GM13977 (cell line): ENCODE measurements around the gene TOMM20L.
"Not testable (repeated sequence)": the region's sequence is repeated elsewhere in the genome, so short reads cannot be mapped to it uniquely, and the experiment has no call there.

Source experiments
- DNase-seq: peaks from one replicate; pipeline ENCODE4 v3.0.0; 2012; ENCODE audit warnings: low spot score
- CTCF ChIP-seq: IDR thresholded peaks from 2 replicates; pipeline ENCODE4 v1.5.1; 2012; ENCODE audit warnings: mild to moderate bottlenecking, control low read depth; ENCODE audit not compliant: insufficient read depth; ENCODE audit errors: extremely low read depth, missing control alignments
- in situ Hi-C: fragments of 300-500 bp; cut with MboI; formaldehyde crosslinking; loops from one replicate; pipeline ENCODE4 v1.12.0; 2022; ENCODE audit warnings: low sequenced_read_pairs, low pct_unique_long_range_greater_than_20kb, mixed read lengths, inconsistent platforms; ENCODE audit not compliant: unreplicated experiment

The TOMM20L gene

GRCh38 chr14:58398495-58398894 lies 2.8 kb downstream of the TOMM20L start:
- no peak for TF ChIP-seq CTCF
- in situ Hi-C loops = no loop called here
- DNase-seq = no peak

GRCh38 chr14:58398895-58399294 lies 3.2 kb downstream of the TOMM20L start:
- no peak for TF ChIP-seq CTCF
- in situ Hi-C loops = no loop called here
- no peak for DNase-seq

- in situ Hi-C loops = no loop called here
- DNase-seq = no peak
- TF ChIP-seq CTCF = peak; percentile 7
Observed at GRCh38 chr14:58401587-58401986, 5.9 kb downstream of the TOMM20L start.

- no peak for TF ChIP-seq CTCF
- in situ Hi-C loops = no loop called here
- DNase-seq = no peak
Observed at GRCh38 chr14:58408681-58409215, 13.0 kb downstream of the TOMM20L start.

- no peak for DNase-seq
- no peak for TF ChIP-seq CTCF
- in situ Hi-C loops = no loop called here
Observed at GRCh38 chr14:58414845-58415244, 19.1 kb downstream of the TOMM20L start.

- no peak for TF ChIP-seq CTCF
- in situ Hi-C loops = no loop called here
Observed at GRCh38 chr14:58415636-58416547, 20.2 kb downstream of the TOMM20L start.

GRCh38 chr14:58416934-58417333 lies 21.2 kb downstream of the TOMM20L start:
- DNase-seq, in situ Hi-C loops: not testable (repeated sequence)

More at GRCh38 chr14:58415636-58416547, 20.2 kb downstream of the TOMM20L start:
- no peak for DNase-seq
